Natural killer cell (primary cell): Measurements from ENCODE around the gene ZNF644. TPM values are rescaled to one million over a fixed set of nuclear protein-coding genes. Genes with fewer than 3 reads are reported as not detected.

Source experiments
- ATAC-seq, 3 donors: fragments of 150-1000 bp in 2 of 3; fragments of 200-7000 bp in 1 of 3; cut with Tn5 transposase; 1 replicate in 1 of 3; 2 replicates in 2 of 3; pipeline ENCODE4 v1.10.0; 2021; ENCODE audit warnings: mild to moderate bottlenecking in 2 of 3, moderate library complexity in 2 of 3
- DNase-seq, 2 donors: peaks; one replicate each; pipeline versions ENCODE4 v3.0.0 to v3.0.0-alpha.2; 2013 to 2021; ENCODE audit warnings: mixed read lengths in 1 of 2
- H3K27ac ChIP-seq: one replicate; pipeline ENCODE4 v1.5.1; 2013; ENCODE audit warnings: mild to moderate bottlenecking, low read length
- H3K27me3 ChIP-seq: one replicate; pipeline ENCODE4 v1.6.1; 2013; ENCODE audit warnings: low read length; ENCODE audit not compliant: control insufficient read depth, insufficient read depth
- H3K36me3 ChIP-seq: one replicate; pipeline ENCODE4 v1.6.1; 2013; ENCODE audit warnings: low read length; ENCODE audit not compliant: control insufficient read depth, insufficient read depth
- H3K4me1 ChIP-seq: one replicate; pipeline ENCODE4 v1.6.1; 2013; ENCODE audit warnings: low read length; ENCODE audit not compliant: control insufficient read depth, insufficient read depth
- H3K4me3 ChIP-seq: one replicate; pipeline ENCODE4 v1.5.1; 2013; ENCODE audit warnings: low read length
- H3K9me3 ChIP-seq: one replicate; pipeline ENCODE4 v1.6.1; 2013; ENCODE audit warnings: low read length; ENCODE audit not compliant: control insufficient read depth, insufficient read depth
- H3K27ac Mint-ChIP-seq, 2 donors: one replicate each; pipeline ENCODE4 v1.8.0; 2022; ENCODE audit warnings: mild to moderate bottlenecking in 2 of 2, mixed read lengths in 2 of 2, moderate library complexity in 1 of 2
- H3K27me3 Mint-ChIP-seq, 2 donors: one replicate each; pipeline ENCODE4 v1.8.0; 2022; ENCODE audit warnings: low read depth in 2 of 2, mixed read lengths in 2 of 2
- H3K36me3 Mint-ChIP-seq: one replicate; pipeline ENCODE4 v1.8.0; 2022; ENCODE audit warnings: mixed read lengths
- H3K4me1 Mint-ChIP-seq, 2 donors: one replicate each; pipeline ENCODE4 v1.8.0; 2022; ENCODE audit warnings: mixed read lengths in 2 of 2
- H3K4me3 Mint-ChIP-seq: one replicate; pipeline ENCODE4 v1.8.0; 2022; ENCODE audit warnings: mild to moderate bottlenecking, moderate library complexity, mixed read lengths
- H3K9me3 Mint-ChIP-seq, 2 donors: one replicate each; pipeline ENCODE4 v1.8.0; 2022; ENCODE audit warnings: mixed read lengths in 2 of 2
- CTCF ChIP-seq: fragments of 200-600 bp; IDR thresholded peaks from one replicate; pipeline ENCODE4 v1.8.0; 2022; ENCODE audit warnings: antibody characterized with exemption
- WGBS: methylation state at CpG from one replicate; pipeline ENCODE4 v1.1.7; 2013; ENCODE audit warnings: missing lambda C conversion rate; ENCODE audit not compliant: insufficient coverage; 5-methylcytosine and 5-hydroxymethylcytosine counted together
- intact Hi-C: fragments of 100-400 bp; cut with micrococcal nuclease; formaldehyde crosslinking; loops from one replicate; pipeline ENCODE4 v1.14.2; 2022
- total RNA-seq, 4 donors: library from RNA; stranded (reverse); fragments of 120-200 nt in 1 of 4; gene quantifications; one replicate each; pipeline versions ENCODE4 v1.2.3 to v1.2.4, GENCODE V29; 2013 to 2022

Gene ZNF644
- total RNA-seq, 3 donors from 2014 or later (not counting 1 experiment from before 2014, with no cell fraction given): 135 to 157 (median 142) TPM

DNA sequence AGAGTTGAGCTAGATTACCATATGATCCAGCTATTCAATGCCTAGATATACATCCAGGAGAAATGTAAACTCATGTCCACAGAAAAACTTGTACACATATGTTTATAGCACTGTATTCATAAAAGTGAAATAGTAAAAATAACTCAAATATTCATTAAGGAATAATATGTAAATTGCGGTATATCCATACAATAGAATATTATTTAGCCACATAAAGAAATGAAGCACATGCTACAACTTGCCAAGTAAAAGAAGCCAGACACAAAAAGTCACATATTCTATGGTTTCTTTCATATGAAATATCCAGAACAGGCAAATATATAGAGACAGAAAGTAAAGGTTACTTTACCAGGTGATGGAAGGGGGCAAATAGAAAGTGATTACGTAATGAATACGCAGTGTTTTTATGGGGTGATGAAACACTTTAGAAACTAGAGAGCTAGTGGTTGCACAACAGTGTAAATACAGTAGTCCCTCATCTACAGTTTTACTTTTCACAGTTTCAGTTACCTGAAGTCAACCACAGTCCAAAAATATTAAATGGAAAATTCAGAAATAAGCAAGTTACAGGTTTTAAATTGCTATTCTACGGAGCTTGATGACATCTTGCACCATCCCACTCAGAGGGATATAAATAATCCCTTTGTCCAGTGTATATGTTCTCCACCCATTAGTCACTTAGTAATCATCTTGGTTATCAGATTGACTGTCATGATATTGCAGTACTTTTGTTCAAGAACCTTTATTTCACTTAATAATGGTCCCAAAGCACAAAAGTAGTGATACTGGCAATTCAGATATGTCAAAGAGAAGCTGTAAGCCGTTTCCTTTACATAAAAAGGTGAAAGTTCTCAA is 62.3 kb downstream of the ZNF644 start:
- ATAC-seq: peak; percentile 17 to 46 (median 30)
- no peak overlapping the region for H3K4me3 Mint-ChIP-seq
- H3K9me3 ChIP-seq: no peaks in the 10 kb centered on the region
- peaks cover 70 to 75% of the 10 kb centered on the region in 2 donors for H3K4me1 Mint-ChIP-seq
- peak overlapping the region in 1 of 2 donors; percentile 9 for H3K27ac Mint-ChIP-seq
- H3K27me3 ChIP-seq: no peaks in the 10 kb centered on the region
- WGBS: 81% methylated on average over 4 of the region's 5 CpGs
- no peak overlapping the region for H3K27ac ChIP-seq
- DNase-seq: no peak
- H3K9me3 Mint-ChIP-seq: no peaks in the 10 kb centered on the region
- H3K4me1 ChIP-seq: no peaks in the 10 kb centered on the region
- H3K36me3 Mint-ChIP-seq: peaks cover 8% of the 10 kb centered on the region
- H3K27me3 Mint-ChIP-seq: no peaks in the 10 kb centered on the region
- H3K36me3 ChIP-seq: no peaks in the 10 kb centered on the region
- no peak overlapping the region for H3K4me3 ChIP-seq
- TF ChIP-seq CTCF: no peak
- intact Hi-C loops: loop anchor here (5.0 to 10.0 kb wide), 3 partner anchors 55 to 382 kb away; no protein-coding TSS in a partner anchor

DNA sequence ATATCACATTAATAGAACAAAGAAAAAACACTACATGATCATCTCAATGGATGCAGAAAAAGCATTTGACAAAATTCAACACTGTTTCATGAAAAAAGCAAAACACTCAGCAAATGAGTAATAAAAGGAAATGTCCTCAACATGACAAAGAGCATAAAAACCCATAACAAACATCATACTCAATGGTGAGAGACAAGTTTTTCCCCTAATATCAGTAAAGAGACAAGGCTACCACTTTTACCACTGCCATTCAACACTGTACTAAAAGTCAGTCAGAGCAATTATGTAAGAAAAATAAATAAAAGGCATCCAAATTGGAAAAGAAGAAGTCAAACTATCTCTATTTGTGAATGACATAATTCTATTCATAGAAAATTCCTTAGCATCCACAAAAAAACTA is 64.3 kb downstream of the ZNF644 start:
- intact Hi-C loops: no loop called here

DNA sequence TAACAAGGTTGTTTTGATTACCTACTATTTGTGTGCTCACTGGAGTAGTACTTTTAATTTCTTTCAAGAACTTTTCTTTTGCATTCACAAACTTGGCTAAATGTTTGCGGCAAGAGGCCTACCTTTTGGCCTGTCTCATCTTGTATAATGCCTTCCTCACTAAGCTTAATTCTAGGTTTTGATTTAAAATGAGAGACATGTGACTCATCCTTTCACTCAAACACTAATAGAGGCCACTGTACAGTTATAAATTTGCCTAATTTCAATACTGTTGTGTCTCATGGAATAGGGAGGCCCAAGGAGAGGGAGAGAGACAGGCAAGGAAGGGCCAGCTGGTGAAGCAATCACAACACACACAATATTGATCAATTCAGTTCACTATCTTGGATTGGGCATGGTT is 66.1 kb downstream of the ZNF644 start:
- Histone ChIP-seq H3K9me3 (no peaks in the 10 kb centered on the region), H3K36me3 (no peaks in the 10 kb centered on the region), H3K27me3 (no peaks in the 10 kb centered on the region), H3K27ac (no peak overlapping the region), H3K4me1 (no peaks in the 10 kb centered on the region), H3K4me3 (no peak overlapping the region)
- no peak for TF ChIP-seq CTCF
- Mint-ChIP-seq H3K27me3 (no peaks in the 10 kb centered on the region), H3K36me3 (peaks cover 8% of the 10 kb centered on the region), H3K27ac (peak overlapping the region in 1 of 2 donors; percentile 8), H3K4me1 (peaks cover 82 to 85% of the 10 kb centered on the region in 2 donors), H3K4me3 (no peak overlapping the region), H3K9me3 (no peaks in the 10 kb centered on the region)
- intact Hi-C loops: no loop called here
- WGBS: no CpG with 5 or more reads among the region's 1 CpG
- DNase-seq (no peak), ATAC-seq (no peak)

More for the DNA sequence above, 64.3 kb downstream of the ZNF644 start:
- H3K9me3 Mint-ChIP-seq: no peaks in the 10 kb centered on the region
- Histone ChIP-seq H3K36me3 (no peaks in the 10 kb centered on the region), H3K27ac (no peak overlapping the region), H3K27me3 (no peaks in the 10 kb centered on the region), H3K4me1 (no peaks in the 10 kb centered on the region), H3K4me3 (no peak overlapping the region), H3K9me3 (no peaks in the 10 kb centered on the region)
- H3K27me3 Mint-ChIP-seq: no peaks in the 10 kb centered on the region
- TF ChIP-seq CTCF: no peak
- H3K27ac Mint-ChIP-seq: peak overlapping the region; percentile 24 to 43
- peaks cover 74 to 76% of the 10 kb centered on the region in 2 donors for H3K4me1 Mint-ChIP-seq
- DNase-seq (no peak), ATAC-seq (no peak)
- H3K4me3 Mint-ChIP-seq: no peak overlapping the region
- H3K36me3 Mint-ChIP-seq: peaks cover 8% of the 10 kb centered on the region
